Omental fat pad (tissue), 4 donors: Measurements from ENCODE around the gene COL17A1. TPM values are rescaled to one million over a fixed set of nuclear protein-coding genes. Genes with fewer than 3 reads are reported as not detected.

ENCODE experiments used
- ATAC-seq: fragments of 150-250 bp; one replicate; pipeline ENCODE4 v1.9.1; 2016; ENCODE audit warnings: mild to moderate bottlenecking, moderate library complexity; ENCODE audit not compliant: low FRiP score
- DNase-seq: peaks from one replicate; pipeline ENCODE4 v3.0.0-alpha.2; 2019; ENCODE audit warnings: low spot score
- total RNA-seq, 4 donors: library from RNA; depleted of rRNA; stranded (reverse); fragments of >200 nt; gene quantifications; one replicate each; pipeline ENCODE4 v1.1.0, GENCODE V29; 2016
- TF ChIP-seq, protein P1 (sequence below), 3 donors: fragments of 450-650 bp; IDR thresholded peaks; one replicate each; pipeline ENCODE4 v1.5.1; 2016 to 2017; ENCODE audit warnings: antibody characterized with exemption in 3 of 3, mild to moderate bottlenecking in 3 of 3, moderate library complexity in 2 of 3

Gene COL17A1
- total RNA-seq, 4 donors from 2014 or later: 0.13 to 2.2 (median 1.2) TPM

DNA sequence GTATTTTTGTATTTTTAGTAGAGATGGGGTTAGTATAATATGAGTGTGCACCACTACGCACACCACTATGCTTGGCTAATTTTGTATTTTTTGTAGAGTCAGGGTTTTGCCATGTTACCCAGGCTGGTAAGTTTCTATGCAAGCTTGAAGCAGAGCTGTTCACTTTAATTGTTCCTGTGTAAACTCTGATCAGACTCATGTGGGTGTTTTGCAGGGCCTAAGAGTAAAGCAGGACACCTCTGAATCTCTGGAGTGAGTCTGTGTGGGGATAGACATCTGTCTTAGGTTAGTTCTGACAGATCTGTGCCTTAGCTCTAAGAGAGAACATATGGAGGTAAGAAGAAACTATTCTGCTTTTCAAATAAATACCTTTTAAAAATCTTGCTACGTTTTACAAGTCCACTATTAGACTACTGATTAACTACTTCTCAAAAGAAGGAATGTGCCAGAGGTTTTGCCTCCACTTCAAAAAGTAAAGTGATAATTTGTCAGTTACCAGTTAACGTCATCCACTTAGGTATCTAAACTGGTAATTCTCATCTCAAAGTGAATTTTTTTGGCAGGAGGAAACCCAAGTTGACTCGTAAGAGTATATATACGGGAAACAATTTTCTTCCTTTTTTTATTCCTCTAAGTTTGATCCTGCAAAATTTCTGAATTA, 1.1 kb downstream of the COL17A1 start:
- DNase-seq: no peak
- TF ChIP-seq, protein P1, sequence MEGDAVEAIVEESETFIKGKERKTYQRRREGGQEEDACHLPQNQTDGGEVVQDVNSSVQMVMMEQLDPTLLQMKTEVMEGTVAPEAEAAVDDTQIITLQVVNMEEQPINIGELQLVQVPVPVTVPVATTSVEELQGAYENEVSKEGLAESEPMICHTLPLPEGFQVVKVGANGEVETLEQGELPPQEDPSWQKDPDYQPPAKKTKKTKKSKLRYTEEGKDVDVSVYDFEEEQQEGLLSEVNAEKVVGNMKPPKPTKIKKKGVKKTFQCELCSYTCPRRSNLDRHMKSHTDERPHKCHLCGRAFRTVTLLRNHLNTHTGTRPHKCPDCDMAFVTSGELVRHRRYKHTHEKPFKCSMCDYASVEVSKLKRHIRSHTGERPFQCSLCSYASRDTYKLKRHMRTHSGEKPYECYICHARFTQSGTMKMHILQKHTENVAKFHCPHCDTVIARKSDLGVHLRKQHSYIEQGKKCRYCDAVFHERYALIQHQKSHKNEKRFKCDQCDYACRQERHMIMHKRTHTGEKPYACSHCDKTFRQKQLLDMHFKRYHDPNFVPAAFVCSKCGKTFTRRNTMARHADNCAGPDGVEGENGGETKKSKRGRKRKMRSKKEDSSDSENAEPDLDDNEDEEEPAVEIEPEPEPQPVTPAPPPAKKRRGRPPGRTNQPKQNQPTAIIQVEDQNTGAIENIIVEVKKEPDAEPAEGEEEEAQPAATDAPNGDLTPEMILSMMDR (IDR thresholded peaks at IDR 0.05): no peak
- no peak for ATAC-seq

DNA sequence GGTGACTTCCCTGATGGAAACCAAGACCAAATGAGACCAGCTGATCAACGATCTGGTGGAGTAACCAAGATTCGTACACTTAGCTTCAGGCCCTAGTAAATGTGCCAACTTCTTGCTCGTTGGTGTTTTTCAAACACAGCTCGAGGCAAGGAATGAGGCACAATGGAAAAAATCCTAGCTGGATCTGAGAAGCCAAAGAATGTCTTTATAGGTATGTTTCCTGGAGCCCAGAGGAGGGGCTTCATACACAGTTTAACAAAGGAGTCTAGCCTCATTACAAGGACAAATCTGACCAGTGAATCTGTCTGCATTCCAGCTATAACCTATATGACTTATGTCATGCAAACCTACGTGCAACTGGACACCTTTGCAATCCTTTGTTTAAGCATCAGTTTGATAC, 3.7 kb downstream of the COL17A1 start:
- ATAC-seq (no peak), DNase-seq (no peak)
- TF ChIP-seq, protein P1 (IDR thresholded peaks at IDR 0.05): no peak

GRCh38 chr10:104080762-104081161, 4.9 kb downstream of the COL17A1 start:
- ATAC-seq (no peak), DNase-seq (no peak)

GRCh38 chr10:104077663-104078151, 8.0 kb downstream of the COL17A1 start:
- TF ChIP-seq, protein P1 (IDR thresholded peaks at IDR 0.05): no peak
- ATAC-seq: no peak
- no peak for DNase-seq

More at GRCh38 chr10:104080762-104081161, 4.9 kb downstream of the COL17A1 start:
- TF ChIP-seq, protein P1 (IDR thresholded peaks at IDR 0.05): no peak

DNA sequence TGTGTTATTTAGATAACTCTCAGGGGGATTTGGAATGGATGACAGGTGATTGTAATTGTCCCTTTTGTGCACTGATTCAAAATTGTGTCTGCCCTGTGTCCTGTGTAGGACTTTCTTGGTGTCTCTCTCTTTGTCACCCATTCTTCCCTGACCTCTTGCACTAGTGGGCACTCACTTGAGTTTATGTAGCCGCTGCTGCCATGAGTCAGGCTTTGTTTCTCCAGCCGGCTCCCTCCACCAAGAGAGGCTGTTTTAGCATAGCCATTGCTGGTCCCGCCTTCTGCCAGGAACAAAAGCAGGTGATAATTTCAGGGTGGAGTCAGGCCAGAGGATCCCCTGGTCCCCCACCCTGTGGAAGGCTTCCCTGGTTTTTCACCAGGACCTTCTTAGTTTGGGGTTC, 8.4 kb downstream of the COL17A1 start:
- TF ChIP-seq, protein P1 (IDR thresholded peaks at IDR 0.05): no peak
- ATAC-seq (no peak), DNase-seq (no peak)

DNA sequence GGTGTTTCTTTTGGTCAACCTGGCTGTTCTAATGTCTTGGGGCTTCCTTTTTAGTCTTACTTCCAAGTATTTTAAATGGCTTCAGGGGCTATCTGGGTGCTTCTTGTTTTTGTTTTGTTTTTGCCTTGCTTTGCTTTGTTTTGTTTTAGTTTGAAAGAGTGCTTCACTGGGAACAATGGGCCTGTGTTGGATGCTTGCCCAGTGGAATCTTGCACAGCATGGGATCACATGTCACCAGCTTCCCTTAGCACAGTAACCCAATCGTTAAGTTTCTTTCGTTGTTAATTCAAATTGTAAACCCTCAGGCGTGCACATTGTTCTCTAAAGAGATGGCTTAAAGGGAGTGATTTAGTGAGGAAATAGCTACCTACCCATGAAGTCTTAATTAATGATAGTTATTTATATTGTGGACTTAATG, 8.9 kb downstream of the COL17A1 start:
- no peak for DNase-seq
- no peak for ATAC-seq
- TF ChIP-seq, protein P1 (IDR thresholded peaks at IDR 0.05): no peak

- TF ChIP-seq, protein P1 (IDR thresholded peaks at IDR 0.05): no peak
- no peak for ATAC-seq
Measured at GRCh38 chr10:104074505-104074904, 11.2 kb downstream of the COL17A1 start.

More at GRCh38 chr10:104074505-104074904, 11.2 kb downstream of the COL17A1 start:
- DNase-seq: no peak
